ENCODE results near the gene HECW1. TPM values are rescaled to one million over a fixed set of nuclear protein-coding genes. Genes with fewer than 3 reads are reported as not detected.

The HECW1 gene
- polyA plus RNA-seq, 6 donors from 2014 or later, result not detected

- no peak for ATAC-seq (ENCODE audit: low read depth in 2 of 2)
- Mint-ChIP-seq H3K27me3 (peaks cover 6 to 25% (median 23%) of the 10 kb centered on the region in 3 donors), H3K36me3 (no peaks in the 10 kb centered on the region)
These were observed 27.7 kb downstream of the HECW1 start for GRCh38 chr7:43140186-43140585.

DNA sequence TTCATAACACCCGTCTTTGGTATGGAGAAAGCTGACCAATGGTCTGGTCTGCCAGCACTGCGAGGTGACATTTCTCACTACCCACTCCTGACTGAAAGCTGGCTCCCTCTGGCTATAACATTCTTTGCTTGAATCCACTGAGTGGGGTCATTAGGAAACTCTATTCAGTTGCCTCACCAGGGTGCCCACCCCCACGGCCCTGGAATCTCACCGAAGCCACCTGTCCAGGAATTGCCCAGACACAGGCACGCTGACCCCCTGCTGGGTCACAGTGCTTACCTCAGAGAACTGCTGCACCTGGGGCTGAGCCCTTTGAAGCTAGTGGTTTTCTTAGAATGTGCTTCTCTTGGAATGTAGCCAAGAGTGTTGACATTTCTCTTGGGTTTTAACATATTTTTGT lies 28.6 kb downstream of the HECW1 start:
- H3K9me3 Mint-ChIP-seq, result peaks cover 0 to 2% (median 0%) of the 10 kb centered on the region in 7 donors
- no peak overlapping the region for H3K27ac Mint-ChIP-seq
- H3K4me3 Mint-ChIP-seq, result no peak overlapping the region
- peaks cover 6 to 30% (median 28%) of the 10 kb centered on the region in 3 donors for H3K27me3 Mint-ChIP-seq
- DNase-seq (no peak), ATAC-seq (ENCODE audit: low read depth in 2 of 2) (no peak)
- H3K4me1 Mint-ChIP-seq, result no peaks in the 10 kb centered on the region
- H3K36me3 Mint-ChIP-seq, result no peaks in the 10 kb centered on the region

More at GRCh38 chr7:43140186-43140585, 27.7 kb downstream of the HECW1 start:
- H3K27ac Mint-ChIP-seq, result no peak overlapping the region
- DNase-seq, result no peak
- H3K4me3 Mint-ChIP-seq, result no peak overlapping the region
- H3K4me1 Mint-ChIP-seq, result no peaks in the 10 kb centered on the region
- H3K9me3 Mint-ChIP-seq, result peaks cover 0 to 2% (median 0%) of the 10 kb centered on the region in 7 donors

- Mint-ChIP-seq H3K4me1 (no peaks in the 10 kb centered on the region), H3K27ac (no peak overlapping the region), H3K36me3 (no peaks in the 10 kb centered on the region), H3K4me3 (no peak overlapping the region), H3K9me3 (peaks cover 0 to 2% (median 0%) of the 10 kb centered on the region in 7 donors), H3K27me3 (peaks cover 6 to 29% (median 23%) of the 10 kb centered on the region in 3 donors)
- no peak for ATAC-seq (ENCODE audit: low read depth in 2 of 2)
- no peak for DNase-seq
These were observed 30.3 kb downstream of the HECW1 start for GRCh38 chr7:43142703-43143102.

GRCh38 chr7:43143918-43144589 lies 31.6 kb downstream of the HECW1 start:
- no peaks in the 10 kb centered on the region for H3K4me1 Mint-ChIP-seq
- H3K9me3 Mint-ChIP-seq, result peaks cover 0 to 2% (median 0%) of the 10 kb centered on the region in 7 donors
- H3K27me3 Mint-ChIP-seq, result peaks cover 6 to 29% (median 25%) of the 10 kb centered on the region in 3 donors
- no peak overlapping the region for H3K4me3 Mint-ChIP-seq
- no peak for ATAC-seq (ENCODE audit: low read depth in 2 of 2)
- DNase-seq, result no peak
- H3K36me3 Mint-ChIP-seq, result no peaks in the 10 kb centered on the region
- H3K27ac Mint-ChIP-seq, result no peak overlapping the region

DNA sequence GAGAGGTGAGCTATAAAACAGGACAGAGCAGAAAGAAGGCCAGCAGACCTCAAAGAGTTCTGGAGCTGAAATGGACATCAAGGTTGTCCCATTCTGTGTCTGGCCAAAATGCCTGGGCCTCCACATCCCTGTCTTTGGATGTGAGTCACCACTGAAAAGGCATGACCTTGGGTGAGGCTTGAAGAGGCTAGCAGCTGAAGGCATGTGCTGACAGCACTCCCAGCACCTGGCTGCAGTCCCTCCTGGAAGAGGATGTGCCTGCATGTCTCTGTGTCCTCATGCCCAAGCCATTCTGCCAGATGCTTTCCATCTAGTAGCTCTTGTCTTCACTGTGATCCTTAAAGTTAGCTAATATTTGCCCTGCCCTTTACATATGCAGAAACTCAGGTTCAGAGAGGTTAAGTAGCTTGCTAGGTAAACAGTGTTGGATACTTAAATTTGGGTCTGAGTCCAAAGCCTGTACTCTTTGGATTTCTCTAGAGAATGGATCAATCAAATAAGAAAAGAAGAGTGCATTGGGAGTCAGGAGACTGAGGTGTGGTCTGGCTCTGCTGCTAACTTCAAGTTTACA lies 35.8 kb downstream of the HECW1 start:
- H3K27ac Mint-ChIP-seq, result no peak overlapping the region
- peaks cover 10 to 21% (median 16%) of the 10 kb centered on the region in 3 donors for H3K27me3 Mint-ChIP-seq
- DNase-seq (no peak), ATAC-seq (ENCODE audit: low read depth in 2 of 2) (no peak)
- peaks cover 0 to 5% (median 0%) of the 10 kb centered on the region in 7 donors for H3K9me3 Mint-ChIP-seq
- no peak overlapping the region for H3K4me3 Mint-ChIP-seq
- no peaks in the 10 kb centered on the region for H3K4me1 Mint-ChIP-seq
- no peaks in the 10 kb centered on the region for H3K36me3 Mint-ChIP-seq

- no peak overlapping the region for H3K4me3 Mint-ChIP-seq
- no peaks in the 10 kb centered on the region for H3K36me3 Mint-ChIP-seq
- H3K27me3 Mint-ChIP-seq, result peaks cover 4 to 12% (median 7%) of the 10 kb centered on the region in 3 donors
- H3K4me1 Mint-ChIP-seq, result no peaks in the 10 kb centered on the region
- no peak for DNase-seq
- no peak for ATAC-seq (ENCODE audit: low read depth in 2 of 2)
- no peak overlapping the region for H3K27ac Mint-ChIP-seq
- H3K9me3 Mint-ChIP-seq, result peaks cover 0 to 5% (median 0%) of the 10 kb centered on the region in 7 donors
These were observed 38.6 kb downstream of the HECW1 start for GRCh38 chr7:43151076-43151475.

DNA sequence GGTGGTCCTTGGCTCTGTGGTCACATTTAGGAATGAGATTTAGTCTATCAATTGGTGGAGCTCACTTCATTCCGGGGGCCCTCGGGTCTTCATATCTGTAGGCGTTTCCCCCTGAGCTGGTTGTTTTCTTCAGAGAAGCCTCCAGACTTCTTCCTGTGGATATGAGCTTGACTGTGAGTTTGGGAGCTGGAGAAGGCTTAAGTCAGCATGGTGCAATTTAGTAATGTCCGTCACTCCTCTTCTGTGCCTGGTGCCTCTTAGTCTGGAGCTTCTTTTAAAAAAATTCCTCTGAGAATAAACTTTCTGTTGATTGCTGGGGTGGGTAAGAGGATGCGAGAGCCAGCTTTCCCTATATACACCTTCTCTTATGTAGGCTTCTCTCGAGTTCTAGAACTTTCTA lies 40.2 kb downstream of the HECW1 start:
- Mint-ChIP-seq H3K4me1 (no peaks in the 10 kb centered on the region), H3K4me3 (no peak overlapping the region), H3K27ac (no peak overlapping the region), H3K27me3 (peaks cover 0 to 12% (median 4%) of the 10 kb centered on the region in 3 donors), H3K36me3 (no peaks in the 10 kb centered on the region), H3K9me3 (peaks cover 0 to 6% (median 0%) of the 10 kb centered on the region in 7 donors)
- DNase-seq, result no peak
- ATAC-seq (ENCODE audit: low read depth in 2 of 2), result no peak

DNA sequence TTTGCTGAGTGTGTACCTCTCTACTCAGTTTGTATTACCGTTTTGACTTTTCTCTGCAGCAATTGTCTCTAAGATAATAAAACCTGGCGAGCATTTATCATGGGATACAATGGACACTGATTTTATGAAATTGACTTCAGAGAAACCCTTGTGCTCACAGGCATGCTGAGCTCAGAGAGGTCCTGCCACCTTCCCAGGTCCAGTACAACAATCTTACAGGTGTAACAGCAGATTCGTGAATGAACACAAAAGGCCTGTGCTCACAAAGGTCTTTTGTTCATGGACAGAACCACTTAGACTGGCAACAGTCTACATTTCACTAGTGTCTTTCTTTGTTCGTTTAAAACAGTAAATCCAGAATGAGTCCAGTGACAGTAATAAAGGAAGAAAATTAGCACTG lies 43.2 kb downstream of the HECW1 start:
- Mint-ChIP-seq H3K9me3 (peaks cover 0 to 6% (median 0%) of the 10 kb centered on the region in 7 donors), H3K4me3 (no peak overlapping the region), H3K27ac (no peak overlapping the region), H3K27me3 (peaks cover 0 to 5% (median 4%) of the 10 kb centered on the region in 3 donors), H3K4me1 (no peaks in the 10 kb centered on the region), H3K36me3 (no peaks in the 10 kb centered on the region)
- no peak for ATAC-seq (ENCODE audit: low read depth in 2 of 2)
- no peak for DNase-seq

DNA sequence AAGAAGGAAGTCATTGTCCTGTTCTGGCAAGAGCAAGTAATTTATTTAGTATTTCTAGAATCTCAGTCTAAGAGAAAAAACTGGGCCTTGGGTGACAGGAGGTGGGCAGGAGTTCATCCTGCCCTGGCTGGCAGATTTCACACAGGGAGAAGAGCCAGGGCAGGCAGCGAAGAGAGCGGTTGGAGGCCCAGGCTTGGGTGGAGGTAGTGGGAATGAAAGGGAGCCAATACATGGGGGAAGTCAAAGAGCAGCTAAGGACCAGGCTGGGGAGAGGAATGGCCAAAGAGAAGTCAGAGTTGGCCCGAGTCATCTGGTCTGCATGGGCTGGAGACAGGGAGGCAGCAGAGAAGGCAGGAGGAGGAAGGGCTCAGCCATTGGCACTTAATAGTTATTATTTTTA lies 51.4 kb downstream of the HECW1 start:
- DNase-seq, result no peak
- Mint-ChIP-seq H3K4me1 (no peaks in the 10 kb centered on the region), H3K27me3 (peaks cover 6 to 20% (median 18%) of the 10 kb centered on the region in 3 donors), H3K27ac (no peak overlapping the region), H3K36me3 (no peaks in the 10 kb centered on the region), H3K4me3 (peak overlapping the region in 3 of 8 donors; percentile 25 to 64 (median 37)), H3K9me3 (no peaks in the 10 kb centered on the region)
- ATAC-seq (ENCODE audit: low read depth in 2 of 2), result no peak

GRCh38 chr7:43164757-43165156 lies 52.3 kb downstream of the HECW1 start:
- no peaks in the 10 kb centered on the region for H3K4me1 Mint-ChIP-seq
- H3K9me3 Mint-ChIP-seq, result no peaks in the 10 kb centered on the region
- no peaks in the 10 kb centered on the region for H3K36me3 Mint-ChIP-seq
- no peak overlapping the region for H3K27ac Mint-ChIP-seq
- DNase-seq, result no peak
- no peak for ATAC-seq (ENCODE audit: low read depth in 2 of 2)
- peaks cover 11 to 20% (median 18%) of the 10 kb centered on the region in 3 donors for H3K27me3 Mint-ChIP-seq
- H3K4me3 Mint-ChIP-seq, result no peak overlapping the region

GRCh38 chr7:43166686-43167085 lies 54.2 kb downstream of the HECW1 start:
- no peak for ATAC-seq (ENCODE audit: low read depth in 2 of 2)
- Mint-ChIP-seq H3K9me3 (no peaks in the 10 kb centered on the region), H3K4me3 (no peak overlapping the region), H3K27ac (no peak overlapping the region), H3K4me1 (no peaks in the 10 kb centered on the region), H3K27me3 (peaks cover 18 to 20% (median 18%) of the 10 kb centered on the region in 3 donors), H3K36me3 (no peaks in the 10 kb centered on the region)
- DNase-seq, result no peak

- peaks cover 0 to 20% (median 9%) of the 10 kb centered on the region in 3 donors for H3K27me3 Mint-ChIP-seq
- no peaks in the 10 kb centered on the region for H3K4me1 Mint-ChIP-seq
- H3K4me3 Mint-ChIP-seq, result no peak overlapping the region
- no peak for ATAC-seq (ENCODE audit: low read depth in 2 of 2)
- no peaks in the 10 kb centered on the region for H3K9me3 Mint-ChIP-seq
- DNase-seq, result no peak
- no peaks in the 10 kb centered on the region for H3K36me3 Mint-ChIP-seq
- H3K27ac Mint-ChIP-seq, result no peak overlapping the region
These were observed 56.6 kb downstream of the HECW1 start for GRCh38 chr7:43169076-43169475.

- H3K27me3 Mint-ChIP-seq, result peaks cover 0 to 21% (median 15%) of the 10 kb centered on the region in 3 donors
- H3K4me1 Mint-ChIP-seq, result no peaks in the 10 kb centered on the region
- H3K27ac Mint-ChIP-seq, result no peak overlapping the region
These were observed 58.1 kb downstream of the HECW1 start for GRCh38 chr7:43170571-43170970.

DNA sequence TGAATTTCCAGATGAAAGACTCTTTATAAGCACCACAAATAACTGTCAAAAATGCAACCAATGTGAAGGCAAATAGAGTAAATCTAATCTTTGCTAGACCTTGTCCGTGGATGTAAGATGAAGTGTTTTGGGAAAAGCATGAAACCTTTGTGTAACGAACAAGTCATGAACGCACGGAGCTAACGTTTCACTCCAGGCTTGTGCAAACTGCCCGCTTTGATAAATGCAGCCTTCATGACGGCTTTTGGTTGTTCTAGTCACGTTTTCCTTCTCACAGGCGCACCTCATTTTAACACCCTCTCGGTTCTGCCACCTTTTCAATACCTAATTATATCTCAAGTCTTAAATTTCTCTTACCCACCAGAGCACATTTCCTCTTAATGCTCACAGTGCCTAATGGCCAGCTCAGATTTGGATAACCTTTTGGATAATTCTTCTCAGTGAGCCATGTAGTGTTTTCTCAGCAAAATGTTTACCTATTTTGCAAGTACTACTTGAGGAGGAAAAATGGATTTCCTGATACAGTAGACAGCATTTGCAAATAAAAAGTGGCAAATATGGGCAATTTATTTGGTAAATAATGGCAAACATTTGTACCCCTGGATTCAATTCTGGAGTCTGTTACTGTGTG lies 63.2 kb downstream of the HECW1 start:
- Mint-ChIP-seq H3K4me3 (no peak overlapping the region), H3K36me3 (no peaks in the 10 kb centered on the region), H3K27me3 (peaks cover 3 to 13% (median 5%) of the 10 kb centered on the region in 3 donors), H3K27ac (no peak overlapping the region), H3K4me1 (no peaks in the 10 kb centered on the region), H3K9me3 (peaks cover 0 to 3% (median under 1%) of the 10 kb centered on the region in 7 donors)
- ATAC-seq (ENCODE audit: low read depth in 2 of 2) (no peak), DNase-seq (no peak)

More at GRCh38 chr7:43170571-43170970, 58.1 kb downstream of the HECW1 start:
- Mint-ChIP-seq H3K4me3 (no peak overlapping the region), H3K36me3 (no peaks in the 10 kb centered on the region), H3K9me3 (no peaks in the 10 kb centered on the region)
- DNase-seq (no peak), ATAC-seq (ENCODE audit: low read depth in 2 of 2) (no peak)
